Embryonic facial prominence (tissue), 1 donor: ENCODE data around the gene FBXO9.

Experiments used
- DNase-seq: peaks from one replicate; pipeline ENCODE4 v3.0.0-alpha.2; 2016; ENCODE audit errors: extremely low spot score

FBXO9 gene

DNA sequence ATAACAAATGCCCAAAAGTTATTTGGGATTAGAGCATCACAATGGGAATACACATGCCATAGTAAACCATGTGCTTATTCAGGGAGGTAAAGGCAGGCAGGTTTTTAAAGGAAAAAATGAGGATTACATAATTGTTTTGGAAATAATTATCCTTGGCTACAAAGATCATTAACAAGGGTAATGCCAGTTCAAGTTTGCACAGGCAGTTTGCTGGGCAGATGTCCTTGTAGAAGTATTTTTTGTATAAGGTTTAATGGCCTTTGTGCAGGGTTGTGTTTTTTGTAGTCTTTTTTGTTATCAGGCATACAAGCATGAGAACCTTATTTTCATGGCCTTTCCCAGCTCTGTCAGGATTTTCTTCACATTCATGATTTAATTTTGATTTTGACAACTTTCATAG, 24.7 kb downstream of the FBXO9 start:
- no peak for DNase-seq

DNA sequence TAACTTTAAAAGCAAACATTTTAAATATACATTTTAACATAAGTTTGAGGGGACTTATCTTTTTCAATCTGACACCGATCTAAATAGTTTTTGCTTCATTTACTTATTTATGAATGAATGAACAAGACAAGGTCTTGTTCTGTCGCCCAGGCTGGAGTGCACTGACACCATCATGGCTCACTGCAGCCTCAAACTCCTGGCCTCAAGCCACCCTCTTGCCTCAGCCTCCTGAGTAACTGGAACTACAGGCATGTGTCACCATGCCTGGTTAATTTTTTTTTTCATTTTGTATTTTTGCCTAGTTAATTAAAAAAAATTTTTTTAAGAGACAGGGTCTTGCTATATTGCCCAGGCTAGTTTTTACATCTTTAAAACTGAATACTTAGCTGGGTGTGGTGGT, 25.4 kb downstream of the FBXO9 start:
- no peak for DNase-seq

DNA sequence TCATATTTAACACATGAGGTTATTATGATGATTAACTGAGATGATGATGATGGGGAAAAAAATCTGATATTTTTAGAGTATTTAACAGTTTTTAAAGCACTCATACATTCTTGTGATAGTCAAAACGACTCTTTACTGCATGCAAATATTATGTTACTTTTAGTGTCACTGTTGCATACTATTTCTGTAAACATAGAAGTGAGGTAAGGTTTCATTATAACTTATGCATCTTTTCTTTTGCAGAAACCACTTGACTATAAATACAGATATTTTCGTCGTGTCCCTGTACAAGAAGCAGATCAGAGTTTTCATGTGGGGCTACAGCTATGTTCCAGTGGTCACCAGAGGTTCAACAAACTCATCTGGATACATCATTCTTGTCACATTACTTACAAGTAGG, 30.1 kb downstream of the FBXO9 start:
- no peak for DNase-seq

DNA sequence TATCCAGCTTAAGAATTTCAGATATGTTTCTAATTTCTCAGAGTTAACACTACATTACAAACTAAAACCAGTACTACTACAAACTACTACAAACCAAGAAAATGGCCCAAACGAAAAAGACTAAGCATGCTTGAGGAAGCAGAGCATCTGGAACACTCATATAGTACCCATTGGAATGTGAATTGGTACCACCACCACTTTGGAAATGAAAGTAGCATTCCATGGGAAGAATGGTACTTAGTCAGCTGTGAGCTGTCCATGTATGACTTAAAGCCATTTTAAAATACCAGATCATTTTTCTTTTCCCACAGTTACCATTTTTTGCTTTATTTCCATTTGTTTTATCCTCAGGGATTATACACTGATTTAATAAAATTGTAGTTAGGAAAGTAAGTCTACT, 30.5 kb downstream of the FBXO9 start:
- DNase-seq = no peak

DNA sequence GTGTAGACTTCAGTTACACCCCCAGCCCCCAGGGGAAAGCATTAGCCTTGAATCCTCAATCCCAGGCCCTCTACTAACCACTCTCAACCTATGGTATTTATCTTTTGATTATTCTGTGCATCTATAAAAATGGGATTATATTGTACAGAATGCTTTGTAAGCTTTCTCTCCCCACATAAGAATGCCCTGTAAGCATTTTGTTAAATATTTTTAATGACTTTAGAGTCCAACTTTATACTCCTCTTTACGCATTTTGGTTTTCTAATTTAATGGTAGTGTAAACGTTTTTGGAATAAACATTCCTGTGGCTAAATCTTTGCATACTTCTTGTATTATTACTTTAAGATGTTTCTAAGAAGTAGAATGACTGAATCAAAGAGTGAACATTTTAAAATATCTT, 35.4 kb downstream of the FBXO9 start:
- DNase-seq = no peak

DNA sequence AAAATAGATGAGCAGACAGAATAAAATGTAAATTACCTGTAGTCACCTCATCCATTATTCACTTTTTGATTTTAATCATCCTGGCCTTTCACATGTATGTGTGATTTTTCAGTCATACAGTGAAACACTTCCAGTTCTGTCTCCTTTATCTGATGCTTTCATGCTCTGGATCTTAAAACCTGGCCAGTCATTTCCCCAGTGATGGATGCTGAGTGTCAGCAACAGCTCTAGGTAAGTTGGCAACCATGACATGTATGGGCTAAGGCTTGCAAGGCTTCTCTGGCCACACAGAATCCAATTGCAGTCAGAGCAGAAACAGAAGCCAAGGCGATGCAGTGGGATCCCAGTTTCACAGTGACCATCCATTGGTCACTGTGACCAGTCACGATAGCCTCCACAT, 35.8 kb downstream of the FBXO9 start:
- no peak for DNase-seq

DNA sequence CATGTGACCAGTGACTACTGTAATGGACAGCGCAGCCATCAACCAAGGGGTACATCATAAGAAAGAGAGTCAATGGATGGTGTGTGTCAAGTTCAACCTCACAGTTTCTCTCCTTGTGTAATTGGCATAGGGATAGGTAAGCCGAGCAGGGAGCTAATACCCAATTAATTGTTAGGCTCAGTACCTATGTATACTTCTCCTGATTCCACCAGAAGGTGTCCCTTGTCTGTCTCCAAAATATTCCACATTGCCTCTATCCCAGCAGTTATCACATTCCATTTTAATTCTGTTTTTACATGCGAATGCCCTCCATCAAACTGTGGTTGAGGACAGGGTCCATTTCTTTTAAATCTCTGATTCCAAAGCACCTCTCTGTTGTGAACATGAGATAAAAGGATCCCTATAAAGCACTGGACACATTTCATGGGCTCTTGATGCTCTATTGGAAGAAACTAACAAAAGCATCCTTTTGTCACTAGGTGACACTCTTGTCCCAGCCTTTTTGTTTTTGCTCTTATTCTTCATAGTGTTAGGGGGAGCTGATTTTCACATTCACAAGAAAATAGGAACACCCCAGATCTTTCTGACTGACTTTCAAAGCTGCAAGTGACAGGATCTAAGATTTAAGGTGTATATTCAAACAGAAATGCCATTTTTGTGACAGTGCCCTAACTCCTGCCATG, 38.9 kb downstream of the FBXO9 start:
- no peak for DNase-seq

DNA sequence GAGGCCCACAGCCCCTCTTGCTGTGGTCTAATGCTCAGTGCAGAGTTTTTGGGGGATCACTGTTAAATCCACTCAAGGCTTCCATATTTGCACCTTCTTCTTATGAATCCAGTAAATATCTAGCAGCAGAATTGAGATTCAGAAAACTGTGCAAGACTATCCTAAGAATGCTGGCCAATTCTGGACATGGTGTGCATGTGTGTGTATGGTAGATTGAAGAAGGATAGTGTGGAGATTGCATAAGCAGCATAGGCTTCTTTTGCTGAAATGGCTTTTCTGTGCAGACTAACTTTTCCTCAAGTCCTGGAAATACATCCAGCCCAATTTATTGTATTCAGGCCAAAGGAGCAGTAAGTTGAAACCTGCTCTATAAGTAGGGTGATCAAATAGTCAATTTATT, 39.7 kb downstream of the FBXO9 start:
- DNase-seq = no peak

DNA sequence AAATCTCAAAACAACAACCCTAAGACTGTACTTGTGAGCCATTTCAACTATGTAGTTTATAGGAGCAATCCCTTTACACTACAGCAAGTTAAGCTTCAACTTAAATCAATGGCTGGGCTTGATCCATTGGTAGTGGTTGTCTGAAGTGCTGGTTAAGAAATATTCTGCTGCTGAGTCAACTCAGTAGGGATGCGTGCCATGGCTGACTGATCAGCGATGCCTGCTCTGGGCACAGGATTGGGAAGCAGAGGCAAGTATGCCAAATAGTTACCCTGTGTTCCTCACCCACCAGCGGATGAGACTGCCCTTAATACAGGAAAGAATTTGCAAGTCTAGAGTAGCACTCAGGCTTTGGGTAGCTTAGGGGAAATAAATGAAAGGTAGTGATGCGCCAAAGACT, 41.9 kb downstream of the FBXO9 start:
- no peak for DNase-seq

DNA sequence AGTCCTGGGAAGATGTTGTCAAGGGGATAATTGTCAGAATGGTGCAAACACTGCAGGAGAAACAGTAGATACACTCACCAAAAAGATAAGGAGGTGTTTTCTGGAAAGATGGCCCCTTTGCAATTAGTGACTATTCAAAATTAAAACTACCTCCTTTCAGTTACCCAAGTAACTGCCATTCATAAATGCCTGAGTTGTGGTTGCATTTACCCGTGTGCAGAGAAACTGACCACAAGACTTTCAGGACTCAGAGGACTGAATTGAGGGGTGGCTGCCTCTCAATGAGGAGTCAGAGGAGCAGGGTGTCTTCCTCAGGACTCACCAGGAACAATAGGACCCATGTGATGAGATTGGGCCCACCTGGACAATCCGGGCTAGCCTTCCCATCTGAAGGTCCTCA, 44.4 kb downstream of the FBXO9 start:
- no peak for DNase-seq

DNA sequence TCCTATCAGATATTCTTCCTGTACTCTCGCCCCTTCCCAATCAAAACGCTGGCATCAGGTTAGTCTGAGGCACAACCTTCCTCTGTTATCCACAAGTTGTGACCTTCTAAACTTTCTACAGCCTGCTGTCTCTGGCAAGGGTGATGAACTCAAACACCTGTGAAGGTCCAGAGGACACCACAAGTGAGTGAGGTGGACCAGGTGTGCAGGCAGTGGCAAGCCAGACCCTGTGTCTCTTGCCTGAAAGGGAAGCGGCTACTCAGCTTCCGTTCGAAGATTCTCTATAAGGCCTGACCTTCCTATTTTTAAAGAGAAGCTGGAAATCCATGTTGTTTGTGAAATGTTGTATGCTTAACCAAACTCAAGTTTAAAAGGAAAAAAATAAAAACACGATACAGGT, 46.7 kb downstream of the FBXO9 start:
- DNase-seq = no peak

DNA sequence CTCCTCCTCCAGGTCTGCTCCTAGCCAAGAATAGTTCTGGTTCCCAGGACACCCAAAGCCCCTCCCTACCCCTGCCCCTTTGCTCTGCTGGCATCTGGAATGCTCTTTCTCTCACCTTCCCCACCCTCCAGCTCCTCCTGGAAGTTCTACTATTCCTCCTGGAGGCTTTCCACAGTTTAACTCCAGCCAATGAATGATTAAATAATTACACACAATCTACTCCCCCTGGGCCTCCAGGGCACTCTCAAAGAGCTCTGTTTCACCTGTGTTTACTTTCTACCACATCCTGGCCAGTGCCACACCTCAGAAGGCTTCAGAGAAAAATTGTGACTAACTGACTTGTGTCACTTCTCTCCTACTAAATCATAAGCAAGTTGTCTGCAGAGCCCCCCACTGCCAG, 47.2 kb downstream of the FBXO9 start:
- no peak for DNase-seq

DNA sequence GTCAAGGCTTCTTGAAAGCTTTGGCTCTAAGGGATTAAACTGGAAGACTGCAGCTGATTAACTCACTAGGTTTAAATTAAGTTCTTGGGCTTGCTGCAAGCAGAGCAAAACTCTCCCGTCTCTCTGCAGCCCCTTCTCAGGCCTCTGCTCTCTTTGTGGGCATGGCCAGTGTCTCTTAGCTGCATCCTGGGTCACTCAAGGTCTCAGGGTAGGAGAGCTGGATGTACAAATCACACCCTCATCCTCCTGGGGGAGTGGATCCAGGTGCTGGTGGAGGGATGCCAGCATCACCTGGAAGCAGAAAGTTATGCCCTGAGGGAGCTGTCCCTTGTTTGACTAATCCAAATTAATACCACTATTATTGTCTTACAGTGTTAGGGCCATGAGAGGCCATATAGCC, 47.7 kb downstream of the FBXO9 start:
- DNase-seq = no peak

DNA sequence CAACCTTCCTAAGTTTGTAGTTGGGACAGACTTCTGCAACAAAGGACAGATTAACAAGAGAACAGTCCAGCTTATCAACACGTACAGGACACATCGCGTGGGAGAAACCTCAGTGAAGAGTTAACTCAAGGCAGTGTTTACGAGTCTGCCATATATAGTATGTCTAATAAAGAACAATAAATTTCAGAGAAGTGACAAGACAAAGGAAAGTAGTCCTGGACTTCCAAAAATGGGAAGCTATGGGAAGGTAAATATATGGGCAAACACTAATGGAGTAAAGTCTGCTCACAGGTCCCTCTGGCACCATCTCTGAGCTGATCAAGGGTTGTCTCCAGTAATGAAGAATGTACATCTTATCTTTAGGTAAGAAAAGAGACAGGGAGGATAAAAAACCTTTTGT, 48.5 kb downstream of the FBXO9 start:
- no peak for DNase-seq

DNA sequence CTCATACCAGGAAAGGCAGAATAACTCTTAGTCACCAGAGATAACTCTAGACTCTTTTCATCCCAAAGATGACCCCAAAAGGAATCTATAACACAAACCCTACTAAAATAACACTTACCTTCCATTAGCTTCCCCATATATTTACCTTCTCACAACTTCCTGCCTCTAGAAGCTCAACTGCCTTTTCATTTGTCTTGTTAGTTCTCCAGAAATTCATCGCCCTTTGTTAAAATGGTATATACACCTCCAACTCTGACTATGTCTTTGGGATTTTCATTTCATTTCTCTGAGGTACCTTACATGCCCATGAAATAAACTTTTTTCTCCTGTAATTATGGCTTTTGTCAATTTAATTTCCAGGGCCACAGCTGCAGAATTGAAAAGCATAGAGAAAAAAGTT, 49.9 kb downstream of the FBXO9 start:
- DNase-seq = no peak

DNA sequence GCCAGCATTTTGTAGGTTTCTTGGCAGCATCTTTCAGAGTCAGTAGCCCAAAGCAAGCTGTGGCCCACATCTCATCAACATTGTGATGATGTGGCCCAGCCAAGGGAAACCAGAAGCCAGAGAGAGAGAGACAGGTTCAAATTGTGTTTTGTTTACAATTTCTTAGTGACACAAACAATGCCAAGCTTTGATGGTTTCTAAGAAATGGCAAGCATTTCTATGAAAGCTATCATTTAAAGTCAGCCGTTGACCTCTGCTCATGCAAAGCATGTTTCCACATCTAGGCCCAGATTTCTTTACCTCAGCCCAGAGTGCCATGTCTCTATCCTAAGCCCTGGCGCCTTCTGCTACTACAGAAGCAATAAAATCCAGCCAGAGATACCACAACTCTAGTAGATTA, 50.5 kb downstream of the FBXO9 start:
- no peak for DNase-seq

DNA sequence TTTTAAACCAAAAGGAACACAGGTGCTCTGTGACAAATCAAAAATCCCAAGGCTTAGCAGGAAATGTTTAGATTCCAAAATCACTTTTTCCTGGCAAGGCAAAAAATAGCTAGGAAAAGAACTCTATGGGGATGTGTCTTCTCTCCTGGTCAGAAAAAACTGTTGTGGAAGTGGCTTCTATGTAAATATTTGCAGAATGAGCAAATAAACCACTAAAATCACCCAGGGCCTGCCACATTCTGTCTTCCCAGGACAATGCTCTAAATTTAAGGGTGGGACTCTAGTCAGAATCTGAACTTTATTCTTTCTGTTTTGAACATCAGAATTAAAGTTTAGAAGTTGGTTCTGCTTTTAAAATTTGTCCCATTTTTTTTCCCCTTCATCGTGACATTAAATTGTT, 54.1 kb downstream of the FBXO9 start:
- DNase-seq = no peak

DNA sequence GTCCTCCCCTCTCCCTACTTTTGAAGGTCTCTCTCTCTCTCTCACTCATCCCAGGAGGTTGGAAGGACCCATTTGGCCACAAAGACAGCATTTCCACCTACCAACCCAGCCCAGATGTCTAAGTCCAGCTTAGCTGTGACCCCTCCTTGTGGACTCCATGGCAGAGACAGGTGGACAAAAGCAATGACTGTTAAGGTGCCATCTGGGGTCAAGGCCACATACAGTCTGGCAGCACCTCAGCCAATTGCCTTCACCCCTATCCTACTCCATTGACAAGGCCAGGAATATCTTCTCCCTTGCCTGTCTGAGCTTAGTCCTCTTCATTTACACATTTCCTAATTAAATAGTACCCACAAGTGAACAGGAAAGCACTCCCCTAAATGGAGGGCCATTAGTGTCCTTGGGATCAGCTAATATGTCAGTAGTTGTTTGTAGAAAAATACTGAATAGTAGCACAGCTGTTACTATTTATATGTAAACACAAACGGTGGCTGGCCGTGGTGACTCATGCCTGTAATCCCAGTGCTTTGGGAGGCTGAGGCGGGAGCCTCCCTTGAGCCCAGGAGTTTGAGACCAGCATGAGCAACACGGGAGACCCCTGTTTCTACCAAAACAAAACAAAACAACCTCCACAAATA, 54.7 kb downstream of the FBXO9 start:
- no peak for DNase-seq

DNA sequence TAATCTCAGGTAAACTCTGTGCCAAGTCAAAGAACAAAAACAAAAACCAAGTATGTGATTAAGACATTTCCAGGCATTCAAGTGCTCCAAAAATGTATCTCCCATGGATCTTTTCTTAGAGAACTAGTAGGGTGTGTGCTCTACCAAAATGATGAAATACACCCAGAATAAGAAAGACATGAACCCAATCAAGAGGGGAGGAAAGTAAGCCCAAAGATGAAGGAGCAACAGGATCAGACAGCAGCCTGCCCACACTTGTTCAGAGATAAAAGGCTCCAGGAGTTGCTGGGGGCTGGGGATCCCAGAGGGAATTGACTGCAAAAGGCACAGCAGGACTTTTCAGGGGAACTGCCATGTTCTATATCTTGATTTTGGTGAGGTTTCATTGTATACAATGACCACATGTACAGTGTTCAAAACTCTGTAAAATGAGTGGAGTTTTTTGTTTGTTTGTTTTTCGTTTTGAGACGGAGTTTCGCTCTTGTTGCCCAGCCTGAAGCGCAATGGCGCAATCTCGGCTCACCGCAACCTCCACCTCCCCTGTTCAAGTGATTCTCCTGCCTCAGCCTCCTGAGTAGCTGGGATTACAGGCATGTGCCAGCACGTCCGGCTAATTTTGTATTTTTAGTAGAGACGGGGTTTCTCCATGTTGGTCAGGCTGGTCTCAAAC, 59.1 kb downstream of the FBXO9 start:
- no peak for DNase-seq

DNA sequence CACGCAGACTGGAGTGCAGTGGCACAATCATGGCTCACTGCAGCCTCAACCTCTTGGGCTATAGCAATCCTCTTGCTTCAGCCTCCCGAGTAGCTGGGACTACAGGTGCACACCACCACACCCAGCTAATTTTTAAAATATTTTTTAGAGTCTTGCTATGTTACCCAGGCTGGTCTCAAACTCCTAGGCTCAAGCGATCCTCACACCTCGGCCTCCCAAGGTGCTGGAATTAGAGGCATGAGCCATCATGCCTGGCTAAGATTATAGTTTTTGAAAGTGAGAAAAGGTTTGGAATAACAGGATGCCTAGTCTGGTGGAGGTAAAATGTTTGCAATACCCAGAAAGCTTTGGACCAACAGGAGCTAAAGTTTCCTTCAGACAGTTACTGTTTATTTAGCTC, 60.1 kb downstream of the FBXO9 start:
- no peak for DNase-seq

DNA sequence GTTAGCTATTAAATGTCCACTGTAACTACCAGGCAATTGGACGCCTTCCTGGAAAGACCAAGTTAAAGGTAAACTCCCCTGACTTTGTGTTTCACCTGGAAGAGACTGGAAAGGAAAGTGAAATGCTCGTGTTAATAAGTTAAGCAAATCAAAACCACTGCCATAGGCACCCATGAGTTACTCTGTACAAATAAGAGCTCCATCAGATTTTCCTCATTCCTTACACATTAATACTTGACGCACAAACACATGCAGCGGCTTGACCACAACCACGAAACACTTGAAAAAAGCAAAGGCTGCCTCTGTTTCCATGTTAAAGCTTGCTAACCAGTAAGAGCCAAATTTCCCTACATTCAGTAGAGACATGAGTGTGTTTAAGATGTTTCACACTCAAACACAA, 63.6 kb downstream of the FBXO9 start:
- DNase-seq = no peak

DNA sequence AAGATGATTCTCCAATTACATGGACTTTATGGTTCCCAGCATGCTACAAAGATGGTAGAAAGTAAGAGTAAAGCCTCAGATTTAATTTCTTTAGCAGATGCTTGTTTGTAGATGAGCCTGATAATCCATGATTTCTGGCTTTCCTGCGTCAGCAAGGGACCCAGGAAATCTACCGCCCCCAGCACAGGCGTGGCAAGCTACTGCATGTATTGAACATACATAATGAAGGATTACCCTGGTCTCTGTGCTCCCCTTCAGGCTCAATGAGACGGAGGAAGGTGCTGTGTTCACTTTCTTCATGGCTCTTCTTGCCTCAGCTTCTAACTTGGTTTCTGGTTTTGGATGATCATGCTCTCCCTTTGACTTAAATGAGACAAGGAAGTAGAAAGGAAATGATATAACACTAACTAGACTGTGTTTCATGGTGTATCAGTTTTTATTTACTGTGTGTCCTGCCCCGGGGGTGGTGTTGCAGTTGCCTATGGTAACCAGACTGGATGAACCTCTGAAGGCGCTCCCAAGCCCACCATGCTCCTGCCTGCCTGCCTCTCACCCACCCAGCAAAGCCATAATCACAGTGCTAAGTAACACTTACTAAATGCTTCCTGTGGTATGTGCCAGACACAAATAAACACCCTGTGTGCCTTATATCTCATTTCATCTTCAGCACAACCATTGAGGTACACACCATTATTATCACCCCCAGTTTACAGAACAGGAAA, 65.5 kb downstream of the FBXO9 start:
- no peak for DNase-seq

DNA sequence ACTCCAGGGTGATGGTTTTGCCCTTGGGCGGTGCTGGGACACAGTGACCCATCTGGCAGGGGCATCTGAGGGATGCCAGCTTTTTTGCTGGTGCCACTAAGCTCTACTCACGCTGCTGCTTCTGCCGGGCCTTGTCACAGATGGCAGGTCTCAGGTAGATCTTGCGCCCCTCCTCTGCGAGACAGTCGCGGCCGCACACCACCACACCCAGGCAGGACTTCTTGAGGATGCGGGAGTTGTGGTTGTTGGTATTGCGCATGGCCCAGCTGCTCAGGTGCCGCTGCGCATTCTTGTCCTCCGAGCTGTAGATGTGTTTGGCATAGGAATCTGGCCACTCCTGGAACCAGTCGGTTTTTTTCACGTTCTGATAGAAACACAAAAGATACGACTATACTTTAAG, 68.8 kb downstream of the FBXO9 start:
- no peak for DNase-seq
